IMR-90 (cell line): ENCODE measurements around the gene MAGI2. TPM values are rescaled to one million over a fixed set of nuclear protein-coding genes. Genes with fewer than 3 reads are reported as not detected.

Experiments
- ATAC-seq: fragments of 200-7000 bp; cut with Tn5 transposase; 2 replicates; pipeline ENCODE4 v1.9.1; 2020; ENCODE audit warnings: low read depth, mild to moderate bottlenecking, moderate library complexity
- BruUV-seq: library from RNA; stranded (reverse); fragments of 400-500 nt; replicated peaks from 2 replicates; lab custom pipeline; 2021; lab: Mats Ljungman, UMichigan
- CTCF ChIA-PET: fragments of 300-600 bp; formaldehyde crosslinking; extraction: SDS; loops from one replicate; lab custom pipeline; 2021; ENCODE audit warnings: antibody characterized with exemption; lab: Yijun Ruan, JAX
- POLR2A ChIA-PET: fragments of 300-600 bp; sonication (Branson Sonifier 250); formaldehyde crosslinking; loops from one replicate; lab custom pipeline; 2022; ENCODE audit warnings: antibody characterized with exemption; ENCODE audit not compliant: unreplicated experiment; lab: Charles Lee
- DNase-seq: peaks from one replicate; pipeline ENCODE4 v3.0.0; 2013
- H2AFZ ChIP-seq: replicated peaks from 2 replicates; pipeline ENCODE3; 2013; ENCODE audit warnings: low read length, mild to moderate bottlenecking; ENCODE audit not compliant: poor library complexity
- H2AK5ac ChIP-seq: 2 replicates; pipeline ENCODE4 v1.6.1; 2013; ENCODE audit warnings: low read depth, low read length, inconsistent platforms
- H2AK9ac ChIP-seq: replicated peaks from 2 replicates; pipeline ENCODE3; 2013; ENCODE audit warnings: mild to moderate bottlenecking, low read depth, low read length, moderate library complexity; ENCODE audit not compliant: poor library complexity
- H2BK120ac ChIP-seq: 2 replicates; pipeline ENCODE4 v1.6.1; 2013; ENCODE audit warnings: low read depth, low read length, inconsistent platforms
- H2BK15ac ChIP-seq: 3 replicates; pipeline ENCODE4 v1.6.1; 2013; ENCODE audit warnings: low read depth, low read length, inconsistent platforms
- H2BK20ac ChIP-seq: 2 replicates; pipeline ENCODE4 v1.6.1; 2013; ENCODE audit warnings: low read depth, mild to moderate bottlenecking, inconsistent platforms, low read length, moderate library complexity
- H2BK5ac ChIP-seq: 2 replicates; pipeline ENCODE4 v1.6.1; 2013; ENCODE audit warnings: mild to moderate bottlenecking, low read depth, low read length, inconsistent platforms; ENCODE audit not compliant: poor library complexity, severe bottlenecking
- H3K14ac ChIP-seq: replicated peaks from 2 replicates; pipeline ENCODE4 v1.6.1; 2013; ENCODE audit warnings: low read depth, low read length, inconsistent platforms
- H3K18ac ChIP-seq: 2 replicates; pipeline ENCODE4 v1.6.1; 2013; ENCODE audit warnings: low read depth, low read length, control low read depth
- H3K23ac ChIP-seq: 2 replicates; pipeline ENCODE4 v1.6.1; 2013; ENCODE audit warnings: low read depth, low read length, inconsistent platforms
- H3K27ac ChIP-seq: 2 replicates; pipeline ENCODE4 v1.5.1; 2013; ENCODE audit warnings: mild to moderate bottlenecking, control low read depth, low read length; ENCODE audit not compliant: insufficient read depth
- H3K27me3 ChIP-seq: 2 replicates; pipeline ENCODE4 v1.6.1; 2013; ENCODE audit warnings: low read length; ENCODE audit not compliant: control insufficient read depth, insufficient read depth
- H3K36me3 ChIP-seq: 2 replicates; pipeline ENCODE4 v1.6.1; 2013; ENCODE audit warnings: low read length, mixed read lengths; ENCODE audit not compliant: control insufficient read depth, insufficient read depth
- H3K4ac ChIP-seq: 2 replicates; pipeline ENCODE4 v1.6.1; 2013; ENCODE audit warnings: low read depth, low read length, inconsistent platforms
- H3K4me1 ChIP-seq: 2 replicates; pipeline ENCODE4 v1.6.1; 2013; ENCODE audit warnings: low read length, mixed read lengths; ENCODE audit not compliant: control insufficient read depth, insufficient read depth
- H3K4me2 ChIP-seq: 2 replicates; pipeline ENCODE4 v1.6.1; 2013; ENCODE audit warnings: low read depth, mild to moderate bottlenecking, control low read depth, low read length, moderate library complexity
- H3K4me3 ChIP-seq: 2 replicates; pipeline ENCODE4 v1.5.1; 2013; ENCODE audit warnings: low read depth, mild to moderate bottlenecking, control low read depth, low read length, moderate library complexity; ENCODE audit not compliant: insufficient read depth
- H3K56ac ChIP-seq: 2 replicates; pipeline ENCODE4 v1.6.1; 2013; ENCODE audit warnings: low read length, inconsistent platforms; ENCODE audit not compliant: insufficient read depth; ENCODE audit errors: extremely low read depth
- H3K79me1 ChIP-seq, 2 experiments: 2 replicates each; pipeline ENCODE4 v1.6.1; 2013; ENCODE audit warnings: low read length in 2 of 2, inconsistent platforms in 1 of 2, low read depth in 1 of 2
- H3K9ac ChIP-seq: 2 replicates; pipeline ENCODE4 v1.6.1; 2013; ENCODE audit warnings: low read depth, low read length, control low read depth
- H3K9me1 ChIP-seq: 2 replicates; pipeline ENCODE4 v1.6.1; 2013; ENCODE audit warnings: low read length, inconsistent platforms; ENCODE audit not compliant: insufficient read depth
- H3K9me3 ChIP-seq: 2 replicates; pipeline ENCODE4 v1.6.1; 2013; ENCODE audit warnings: low read length; ENCODE audit not compliant: control insufficient read depth, insufficient read depth
- H4K20me1 ChIP-seq: 2 replicates; pipeline ENCODE4 v1.6.1; 2013; ENCODE audit warnings: low read length, inconsistent platforms; ENCODE audit not compliant: insufficient read depth
- H4K5ac ChIP-seq: 2 replicates; pipeline ENCODE4 v1.6.1; 2013; ENCODE audit warnings: mild to moderate bottlenecking, low read depth, low read length, control low read depth
- H4K8ac ChIP-seq, 2 experiments: 2 replicates each; pipeline ENCODE4 v1.6.1; 2013; ENCODE audit warnings: low read depth in 2 of 2, low read length in 2 of 2, control low read depth in 1 of 2, inconsistent platforms in 1 of 2
- H4K91ac ChIP-seq: 2 replicates; pipeline ENCODE4 v1.6.1; 2013; ENCODE audit warnings: low read depth, low read length, inconsistent platforms; ENCODE audit not compliant: insufficient read depth
- BHLHE40 ChIP-seq: fragments of 150-350 bp; IDR thresholded peaks from 2 replicates; pipeline ENCODE4 v1.6.1; 2016; ENCODE audit warnings: mild to moderate bottlenecking, low read depth, low read length
- CEBPB ChIP-seq: IDR thresholded peaks from 2 replicates; pipeline ENCODE4 v1.6.1; 2012; ENCODE audit warnings: low read depth, low read length, improper control_type of control experiment
- CHD1 ChIP-seq: IDR thresholded peaks from 2 replicates; pipeline ENCODE4 v1.6.1; 2012; ENCODE audit warnings: low read depth, low read length, improper control_type of control experiment
- CTCF ChIP-seq: conservative IDR thresholded peaks from 2 replicates; pipeline ENCODE4 v1.5.1; 2012; ENCODE audit warnings: mild to moderate bottlenecking, low read depth, low read length, improper control_type of control experiment
- ELK1 ChIP-seq: fragments of 150-350 bp; IDR thresholded peaks from 2 replicates; pipeline ENCODE4 v1.6.1; 2016; ENCODE audit warnings: low read depth, mild to moderate bottlenecking, low read length, moderate library complexity, borderline replicate concordance
- FOS ChIP-seq: fragments of 150-350 bp; IDR thresholded peaks from 2 replicates; pipeline ENCODE4 v1.6.1; 2016; ENCODE audit warnings: low read depth, low read length
- MAZ ChIP-seq: IDR thresholded peaks from 2 replicates; pipeline ENCODE4 v1.6.1; 2012; ENCODE audit warnings: low read depth, mild to moderate bottlenecking, low read length, improper control_type of control experiment, moderate library complexity, borderline replicate concordance
- MXI1 ChIP-seq: IDR thresholded peaks from 2 replicates; pipeline ENCODE4 v1.6.1; 2012; ENCODE audit warnings: low read depth, mild to moderate bottlenecking, low read length, moderate library complexity, borderline replicate concordance
- NFE2L2 ChIP-seq: fragments of 150-350 bp; IDR thresholded peaks from 2 replicates; pipeline ENCODE4 v1.6.1; 2016; ENCODE audit warnings: low read depth, mild to moderate bottlenecking, low read length
- POLR2A ChIP-seq: IDR thresholded peaks from 2 replicates; pipeline ENCODE4 v1.6.1; 2012; ENCODE audit warnings: mild to moderate bottlenecking, low read depth, low read length
- RAD21 ChIP-seq: IDR thresholded peaks from 2 replicates; pipeline ENCODE4 v1.6.1; 2012; ENCODE audit warnings: low read length, improper control_type of control experiment
- RCOR1 ChIP-seq: IDR thresholded peaks from 2 replicates; pipeline ENCODE4 v1.6.1; 2012; ENCODE audit warnings: mild to moderate bottlenecking, low read length, improper control_type of control experiment; ENCODE audit not compliant: insufficient replicate concordance
- RFX5 ChIP-seq: IDR thresholded peaks from 2 replicates; pipeline ENCODE4 v1.8.0; 2012; ENCODE audit warnings: low read depth, mild to moderate bottlenecking, low read length, moderate library complexity
- USF2 ChIP-seq: fragments of 150-350 bp; IDR thresholded peaks from 2 replicates; pipeline ENCODE4 v1.6.1; 2017; ENCODE audit warnings: mild to moderate bottlenecking, antibody characterized with exemption, low read length, low read depth
- WGBS, 2 experiments: methylation state at CpG; one replicate each; pipeline versions ENCODE4 v1.1.5 to v1.1.7; 2013; ENCODE audit warnings: missing lambda C conversion rate in 2 of 2; ENCODE audit not compliant: insufficient read length in 1 of 2; ENCODE audit errors: extremely low coverage in 2 of 2; 5-methylcytosine and 5-hydroxymethylcytosine counted together
- dilution Hi-C: fragments of 300-500 bp; cut with HindIII; formaldehyde crosslinking; loops from one replicate; pipeline ENCODE4 v1.14.3; 2018; ENCODE audit warnings: low sequenced_read_pairs; ENCODE audit not compliant: unreplicated experiment
- in situ Hi-C: fragments of 300-500 bp; cut with MboI; formaldehyde crosslinking; loops from 3 replicates; pipeline ENCODE4 v1.14.3; 2019; ENCODE audit warnings: low sequenced_read_pairs, inconsistent platforms, mixed read lengths
- intact Hi-C: fragments of 100-400 bp; cut with micrococcal nuclease; formaldehyde crosslinking; loops from 2 replicates; pipeline ENCODE4 v1.10.0; 2022
- polyA plus RNA-seq, 3 experiments: library from polyadenylated mRNA; depleted of rRNA; stranded (reverse); fragments of >200 nt; gene quantifications; 2 replicates each; pipeline ENCODE4 v1.2.3, GENCODE V29; 2012; ENCODE audit warnings: low replicate concordance in 1 of 3
- total RNA-seq: library from RNA; depleted of rRNA; stranded (reverse); fragments of >200 nt; gene quantifications from 2 replicates; pipeline ENCODE4 v1.2.3, GENCODE V29; 2012

Gene MAGI2
- total and polyA plus RNA-seq, 2 of the 4 experiments (the other 2 are of a cell fraction) = 2.5 to 17.9 TPM

- Histone ChIP-seq H2BK5ac (no peak overlapping the region), H3K36me3 (no peaks in the 10 kb centered on the region), H3K14ac (no peak overlapping the region), H3K18ac (no peak overlapping the region), H2BK15ac (no peak overlapping the region), H4K5ac (no peak overlapping the region), H2AFZ (no peak overlapping the region), H3K4me2 (no peak overlapping the region), H3K9me3 (no peaks in the 10 kb centered on the region), H2AK9ac (peak overlapping the region; percentile 44), H2BK20ac (no peak overlapping the region), H3K9ac (no peak overlapping the region), H3K27ac (no peak overlapping the region), H4K8ac (no peak overlapping the region), H3K23ac (no peak overlapping the region), H3K79me1 (no peaks in the 10 kb centered on the region), H3K4me3 (no peak overlapping the region), H4K20me1 (no peaks in the 10 kb centered on the region), H3K56ac (no peak overlapping the region), H2BK120ac (no peak overlapping the region), H2AK5ac (no peak overlapping the region), H3K9me1 (no peaks in the 10 kb centered on the region), H3K27me3 (no peaks in the 10 kb centered on the region), H3K4me1 (no peaks in the 10 kb centered on the region; the same call in 1 of the 2 replicates), H4K91ac (no peak overlapping the region), H3K4ac (no peak overlapping the region)
- ChIA-PET CTCF (no interaction called here), POLR2A (no interaction called here)
- intact Hi-C loops (no loop called here), in situ Hi-C loops (no loop called here), dilution Hi-C loops (no loop called here)
- no peak for ATAC-seq
- TF ChIP-seq USF2 (no peak), FOS (no peak), CEBPB (no peak), RFX5 (no peak), ELK1 (no peak), POLR2A (no peak), RCOR1 (no peak), MAZ (no peak), BHLHE40 (no peak), MXI1 (no peak), NFE2L2 (no peak), CTCF (no peak), RAD21 (no peak), CHD1 (no peak)
- no peak for DNase-seq
- no TSS peak for BruUV-seq
- WGBS, 2 experiments = 100% methylated on average over 1 of the region's 4 CpGs; no CpG with 5 or more reads in 1 of the 2 experiments
These were observed 1461.8 kb downstream of the MAGI2 start for GRCh38 chr7:77991656-77992055.
